NCI-H526 treated with DMSO at 0.1 percent for 48 hours (cell line): ENCODE results near the gene MNS1.
"Not testable (repeated sequence)": the region's sequence is repeated elsewhere in the genome, so short reads cannot be mapped to it uniquely, and the experiment has no call there.

Source experiments
- DNase-seq: peaks from one replicate; lab custom pipeline; 2025; lab: John Stamatoyannopoulos, UW

Gene MNS1

GRCh38 chr15:56454836-56455235 lies 10.1 kb downstream of the MNS1 start:
- no peak for DNase-seq

- no peak for DNase-seq
Measured at GRCh38 chr15:56445746-56446145, 19.2 kb downstream of the MNS1 start.

- no peak for DNase-seq
Measured at GRCh38 chr15:56442354-56442753, 22.6 kb downstream of the MNS1 start.

GRCh38 chr15:56440214-56440770 lies 24.6 kb downstream of the MNS1 start:
- no peak for DNase-seq

- DNase-seq: no peak
Measured at GRCh38 chr15:56432304-56432703, 32.6 kb downstream of the MNS1 start.

- peak; percentile 32 for DNase-seq
Measured at GRCh38 chr15:56428821-56429458, 36.0 kb downstream of the MNS1 start.

GRCh38 chr15:56425976-56426375 lies 39.0 kb downstream of the MNS1 start:
- no peak for DNase-seq

GRCh38 chr15:56425276-56425675 lies 39.7 kb downstream of the MNS1 start:
- no peak for DNase-seq

- not testable (repeated sequence) for DNase-seq
Measured at GRCh38 chr15:56413114-56413733, 51.7 kb downstream of the MNS1 start.

GRCh38 chr15:56411122-56411749 lies 53.7 kb downstream of the MNS1 start:
- DNase-seq: no peak

GRCh38 chr15:56410721-56411120 lies 54.2 kb downstream of the MNS1 start:
- DNase-seq: no peak

- not testable (repeated sequence) for DNase-seq
Measured at GRCh38 chr15:56399209-56399608, 65.7 kb downstream of the MNS1 start.

- not testable (repeated sequence) for DNase-seq
Measured at GRCh38 chr15:56397325-56397724, 67.6 kb downstream of the MNS1 start.

GRCh38 chr15:56394909-56395308 lies 70.0 kb downstream of the MNS1 start:
- DNase-seq: no peak

GRCh38 chr15:56393277-56393676 lies 71.7 kb downstream of the MNS1 start:
- no peak for DNase-seq

GRCh38 chr15:56390739-56391267 lies 74.1 kb downstream of the MNS1 start:
- no peak for DNase-seq

GRCh38 chr15:56385908-56386307 lies 79.0 kb downstream of the MNS1 start:
- DNase-seq: no peak

GRCh38 chr15:56383010-56383409 lies 81.9 kb downstream of the MNS1 start:
- no peak for DNase-seq
